Hippocampal formation (tissue), 2 donors: ENCODE results near the gene DUSP8.

Experiments
- DNase-seq, 2 donors: peaks; one replicate each; lab custom pipeline; 2025; lab: John Stamatoyannopoulos, UW

Gene DUSP8

DNA sequence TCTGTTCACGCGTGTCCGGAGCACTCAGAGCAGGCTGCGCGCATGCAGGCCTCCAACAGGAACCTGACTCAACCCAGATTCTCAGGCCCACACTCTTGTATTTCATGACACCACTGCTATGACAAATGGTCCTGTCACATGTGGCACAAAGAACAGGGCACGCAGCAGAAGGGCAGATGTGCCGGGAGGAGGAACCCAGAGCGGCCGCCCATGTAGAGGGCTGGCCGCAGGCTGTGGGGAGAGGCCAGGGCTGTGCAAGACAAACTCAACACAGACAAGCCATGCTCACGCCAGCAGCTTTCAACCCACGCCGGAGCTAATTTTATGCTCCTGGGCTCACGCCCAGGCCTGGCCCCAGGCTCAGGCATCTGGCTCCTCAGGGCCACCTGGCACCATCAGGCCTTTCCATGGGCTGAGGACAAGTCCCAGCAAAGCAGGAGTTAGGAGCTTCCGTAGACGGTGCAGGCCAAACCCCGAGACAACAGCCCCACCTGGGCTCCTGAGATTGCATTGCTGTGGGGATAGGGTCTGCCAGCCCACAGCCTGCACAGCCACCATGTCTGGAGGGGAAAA lies 40.0 kb downstream of the DUSP8 start:
- peak; percentile 27 to 46 for DNase-seq

DNA sequence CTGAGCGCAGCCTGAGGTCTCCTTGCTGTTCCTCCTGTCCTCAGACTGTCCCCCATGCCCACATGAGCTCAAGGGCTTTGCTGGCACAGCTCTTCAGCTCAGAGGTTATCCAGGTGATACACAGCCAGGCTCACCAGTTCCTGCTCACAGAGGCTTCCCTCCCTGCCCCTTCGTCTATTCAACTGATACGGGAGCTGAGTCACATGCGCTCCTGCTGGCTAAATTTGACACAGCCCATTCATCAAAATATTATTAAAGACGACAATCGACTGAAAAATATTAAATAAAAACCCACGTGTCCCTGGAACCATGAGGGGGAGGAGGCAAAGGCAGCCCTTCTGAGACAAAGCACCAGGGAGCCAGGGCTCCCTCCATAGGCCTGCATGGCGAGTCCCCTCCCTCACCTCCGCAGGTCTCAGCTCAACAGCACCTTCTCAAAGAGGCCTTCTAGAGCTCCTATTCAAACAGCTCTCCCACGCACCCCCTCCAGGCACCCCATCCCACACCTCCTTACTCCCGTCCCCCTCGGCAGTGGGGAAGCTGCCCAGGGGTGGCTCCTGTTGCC lies 40.5 kb downstream of the DUSP8 start:
- no peak for DNase-seq

DNA sequence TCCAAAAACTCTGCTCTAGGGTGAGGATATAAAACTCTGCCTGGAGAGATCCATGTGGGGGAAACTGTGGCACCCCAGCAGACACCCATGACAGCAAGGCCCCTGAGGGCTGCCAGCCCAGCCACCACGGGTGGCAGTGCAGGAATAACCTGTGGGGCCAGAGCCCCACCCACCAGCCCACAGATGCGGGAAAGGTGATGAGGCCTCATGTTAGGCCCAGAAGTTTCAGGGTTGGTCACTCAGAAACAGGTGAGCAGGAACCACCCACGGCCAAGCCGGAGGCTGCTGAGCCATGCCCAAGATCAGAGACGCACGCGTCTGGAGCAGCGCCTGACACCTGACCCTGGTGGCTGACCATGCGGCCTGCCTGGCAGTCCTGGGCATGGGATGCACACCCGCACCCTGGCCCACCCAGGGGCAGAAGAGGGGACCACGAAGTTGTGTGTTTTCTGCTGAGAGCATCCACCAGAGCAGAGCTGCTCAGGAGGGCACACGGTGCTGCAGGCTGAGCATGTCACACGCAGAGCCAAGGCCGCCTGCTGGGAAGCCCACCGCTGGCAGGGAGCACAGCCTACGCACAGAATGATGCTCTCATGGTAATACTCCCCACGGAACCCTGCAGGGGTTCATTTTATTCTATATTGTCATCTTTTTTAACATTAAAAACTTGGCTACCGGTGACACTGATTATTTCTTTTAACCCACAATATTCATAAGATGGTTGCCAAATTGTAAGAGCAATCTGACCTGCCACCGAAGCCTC lies 41.2 kb downstream of the DUSP8 start:
- DNase-seq = no peak

- no peak for DNase-seq
These were observed 42.3 kb downstream of the DUSP8 start for GRCh38 chr11:1529774-1530173.

- no peak for DNase-seq
These were observed 42.8 kb downstream of the DUSP8 start for GRCh38 chr11:1529286-1529685.

GRCh38 chr11:1528710-1529109 lies 43.4 kb downstream of the DUSP8 start:
- DNase-seq = no peak

DNA sequence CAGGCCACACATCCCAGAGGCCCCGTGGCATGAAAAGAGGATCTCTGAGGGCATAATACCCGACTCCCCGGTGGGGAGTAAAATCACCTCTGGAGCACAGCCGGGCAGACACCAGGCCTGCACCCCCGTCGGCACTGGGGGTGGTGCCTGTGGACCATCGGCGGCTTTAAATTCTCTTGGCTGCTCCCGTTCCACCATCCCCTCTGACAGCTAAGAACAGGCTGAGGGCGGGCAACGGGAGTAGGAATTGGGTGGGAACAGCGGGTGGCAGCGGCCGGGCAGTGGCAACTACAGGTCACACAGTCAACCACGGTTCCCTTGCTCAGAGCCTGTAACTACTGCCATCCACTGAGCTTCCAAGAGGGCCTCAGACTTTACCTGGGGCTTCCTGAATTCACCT lies 45.3 kb downstream of the DUSP8 start:
- no peak for DNase-seq

- DNase-seq = no peak
These were observed 48.3 kb downstream of the DUSP8 start for GRCh38 chr11:1523779-1524178.

GRCh38 chr11:1523077-1523476 lies 49.0 kb downstream of the DUSP8 start:
- no peak for DNase-seq

- no peak for DNase-seq
These were observed 50.0 kb downstream of the DUSP8 start for GRCh38 chr11:1522081-1522424.

DNA sequence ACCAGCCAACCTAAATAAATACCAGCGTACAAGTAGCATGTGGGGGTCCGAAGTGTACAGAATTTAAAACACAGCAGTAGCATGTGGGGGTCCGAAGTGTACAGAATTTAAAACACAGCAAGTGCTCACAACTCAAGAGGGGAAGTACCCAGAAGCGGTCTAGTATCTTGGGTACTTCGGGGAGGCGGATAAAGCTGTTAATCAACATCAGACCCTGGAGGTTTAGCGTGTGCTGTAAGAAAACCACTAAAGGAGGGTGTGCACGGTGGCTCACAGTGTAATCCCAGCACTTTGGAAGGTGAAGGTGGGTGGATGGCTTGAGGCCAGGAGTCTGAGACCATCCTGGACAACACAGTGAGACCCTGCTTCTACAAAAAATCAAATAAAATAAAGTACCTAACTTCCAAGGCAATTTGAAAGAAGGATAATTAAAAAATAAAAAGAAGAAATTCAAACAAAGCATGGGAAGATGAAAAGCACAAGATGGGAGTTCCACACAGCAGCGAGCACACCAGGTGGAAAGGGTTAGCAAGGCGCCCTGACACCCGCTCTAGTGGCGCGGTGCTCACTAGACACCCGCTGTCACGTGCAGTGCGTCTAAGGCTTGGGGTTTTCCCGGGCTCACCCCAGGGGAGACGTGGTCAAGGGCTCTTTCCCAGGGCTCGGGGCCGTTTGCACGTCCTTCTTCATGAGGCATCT lies 50.5 kb downstream of the DUSP8 start:
- no peak for DNase-seq

DNA sequence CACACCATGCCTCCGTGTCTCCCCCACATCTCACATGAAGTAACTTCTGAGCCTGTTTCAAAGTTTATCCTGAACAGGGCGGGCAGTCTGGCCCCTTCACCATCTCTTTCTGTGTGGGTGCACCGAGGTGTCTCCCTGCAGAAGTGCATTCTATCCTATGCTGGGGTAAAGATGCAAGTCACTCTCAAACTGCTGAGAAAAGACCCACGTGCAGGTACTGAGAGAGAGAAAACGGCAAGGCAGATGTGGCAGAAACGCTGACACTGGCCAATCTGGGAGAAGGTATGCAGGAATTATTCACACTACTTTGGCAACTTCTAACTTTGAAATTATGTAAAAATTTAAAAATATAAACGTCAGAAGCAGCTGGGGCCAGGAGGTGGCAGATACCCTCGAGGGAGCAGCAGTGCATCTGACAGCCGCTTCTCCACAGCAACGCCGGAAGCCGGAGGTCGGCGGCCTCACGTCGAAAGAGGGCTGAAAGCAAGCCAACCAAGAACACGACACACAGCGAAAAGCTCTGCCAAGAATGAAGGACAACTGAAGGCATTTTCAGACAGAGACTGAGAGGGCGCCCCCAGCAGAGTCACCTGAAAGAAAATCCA lies 51.3 kb downstream of the DUSP8 start:
- DNase-seq = no peak

- DNase-seq = no peak
These were observed 51.8 kb downstream of the DUSP8 start for GRCh38 chr11:1520209-1520662.

DNA sequence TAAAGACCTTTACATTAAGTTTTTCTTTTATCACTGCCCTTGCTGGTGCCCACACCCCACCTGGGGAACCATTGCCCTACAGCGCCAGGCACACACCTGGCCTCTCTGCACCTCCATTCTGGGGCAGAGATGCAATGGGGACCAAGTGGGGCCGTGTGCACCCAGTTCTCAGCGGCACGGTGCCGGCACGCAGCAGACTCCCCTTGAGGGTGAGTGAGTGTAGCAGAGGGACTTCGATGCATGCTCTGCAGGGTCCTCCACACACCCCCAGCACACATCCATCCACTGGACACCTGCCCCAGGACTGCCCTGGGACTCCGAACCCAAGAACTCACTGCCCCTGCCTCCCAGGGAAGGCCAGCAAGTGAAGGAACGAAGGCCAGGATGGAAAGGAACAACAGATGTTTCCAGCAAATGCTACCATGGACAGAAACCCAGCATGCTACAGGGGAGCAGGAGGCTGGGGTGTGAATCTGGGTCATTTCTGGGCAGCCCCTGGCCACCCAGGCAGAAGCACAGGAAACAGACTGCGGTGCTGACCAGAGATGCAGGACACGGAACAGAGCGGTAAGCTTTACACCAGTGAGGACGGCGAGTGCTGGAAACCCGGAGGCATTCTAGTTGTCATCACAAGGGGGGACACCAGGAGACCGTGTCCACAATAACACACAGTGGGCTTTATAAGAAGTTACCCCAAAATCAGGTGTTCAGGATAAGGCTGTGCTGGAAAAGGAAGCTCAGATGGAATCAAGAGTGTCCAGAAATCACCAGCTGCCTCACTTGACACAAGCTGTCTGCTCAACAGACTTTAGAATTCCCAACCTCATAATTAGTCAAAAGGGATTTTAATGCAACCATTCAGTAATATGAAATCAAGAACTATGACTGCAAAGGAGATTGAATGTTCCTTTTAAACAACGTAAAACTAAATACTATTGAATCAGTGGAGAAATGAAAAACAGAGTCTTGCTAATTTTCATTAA lies 52.8 kb downstream of the DUSP8 start:
- DNase-seq = no peak

- DNase-seq = no peak
These were observed 53.8 kb downstream of the DUSP8 start for GRCh38 chr11:1518301-1518700.

GRCh38 chr11:1517117-1518005 lies 54.7 kb downstream of the DUSP8 start:
- no peak for DNase-seq

- no peak for DNase-seq
These were observed 55.6 kb downstream of the DUSP8 start for GRCh38 chr11:1516273-1517067.

- peak; percentile 60 to 70 for DNase-seq
These were observed 56.7 kb downstream of the DUSP8 start for GRCh38 chr11:1515082-1516060.
